GM12878 (cell line): Measurements from ENCODE around the gene GABRR1. TPM values are rescaled to one million over a fixed set of nuclear protein-coding genes. Genes with fewer than 3 reads are reported as not detected.
A peak's percentile ranks its signal among the peaks of the same experiment; 100 is the strongest.

Experiments
- ATAC-seq: fragments of 200-7000 bp; cut with Tn5 transposase; 3 replicates; pipeline ENCODE4 v1.9.1; 2020; ENCODE audit warnings: mild to moderate bottlenecking, moderate library complexity
- BruUV-seq: library from RNA; stranded (reverse); fragments of 400-500 nt; replicated peaks from 2 replicates; lab custom pipeline; 2021; lab: Mats Ljungman, UMichigan
- CTCF ChIA-PET: fragments of 300-600 bp; sonication (Branson Sonifier 250); formaldehyde crosslinking; extraction: SDS; loops from one replicate; lab custom pipeline; 2021; ENCODE audit warnings: inconsistent platforms; lab: Yijun Ruan, JAX
- POLR2A ChIA-PET: fragments of 350-600 bp; formaldehyde crosslinking; extraction: SDS; loops from one replicate; lab custom pipeline; 2021; ENCODE audit warnings: inconsistent platforms; lab: Charles Lee
- RAD21 ChIA-PET: fragments of 300-600 bp; sonication (Branson Sonifier 250); formaldehyde crosslinking; loops from one replicate; lab custom pipeline; 2023; ENCODE audit warnings: antibody characterized with exemption; ENCODE audit not compliant: unreplicated experiment; lab: Charles Lee
- SMC1A ChIA-PET: fragments of 300-600 bp; sonication (Branson Sonifier 250); formaldehyde crosslinking; loops from one replicate; lab custom pipeline; 2023; ENCODE audit not compliant: unreplicated experiment, uncharacterized antibody; lab: Charles Lee
- DNase-seq: peaks from one replicate; pipeline ENCODE4 v3.0.0-alpha.2; 2011; ENCODE audit warnings: low read depth, low spot score
- FAIRE-seq: peaks from 3 replicates; lab custom pipeline; 2011; peaks lifted over from hg19 to GRCh38; lab: Jason Lieb, UNC
- H2AFZ ChIP-seq: 2 replicates; pipeline ENCODE4 v1.6.0; 2011; ENCODE audit warnings: low read depth, low read length, control low read depth; ENCODE audit not compliant: control insufficient read depth
- H3K27ac ChIP-seq: 2 replicates; pipeline ENCODE4 v1.5.1; 2011; ENCODE audit warnings: control low read depth; ENCODE audit not compliant: control insufficient read depth, insufficient read depth
- H3K27me3 ChIP-seq, 2 experiments: replicated peaks in 1 of 2; 2 replicates each; pipeline versions ENCODE4 v1.6.0 to v1.6.1; 2011; ENCODE audit warnings: low read length in 1 of 2; ENCODE audit not compliant: control insufficient read depth in 2 of 2, insufficient read depth in 2 of 2
- H3K36me3 ChIP-seq, 2 experiments: 2 replicates each; pipeline ENCODE4 v1.5.1; 2011; ENCODE audit warnings: low read length in 1 of 2; ENCODE audit not compliant: control insufficient read depth in 2 of 2, insufficient read depth in 2 of 2
- H3K4me1 ChIP-seq: 2 replicates; pipeline ENCODE4 v1.6.1; 2011; ENCODE audit warnings: mild to moderate bottlenecking, low read length, moderate library complexity, mixed read lengths; ENCODE audit not compliant: control insufficient read depth, insufficient read depth
- H3K4me2 ChIP-seq: 2 replicates; pipeline ENCODE4 v1.6.0; 2011; ENCODE audit warnings: control low read depth; ENCODE audit not compliant: control insufficient read depth, insufficient read depth
- H3K4me3 ChIP-seq: fragments of 200-600 bp; sonication (generic); 2 replicates; pipeline ENCODE4 v1.5.1; 2016
- H3K79me2 ChIP-seq: 2 replicates; pipeline ENCODE4 v1.6.0; 2011; ENCODE audit warnings: low read length; ENCODE audit not compliant: control insufficient read depth, insufficient read depth
- H3K9ac ChIP-seq: 2 replicates; pipeline ENCODE4 v1.8.0; 2011; ENCODE audit warnings: low read length, control low read depth, mixed read lengths; ENCODE audit not compliant: control insufficient read depth, insufficient read depth
- H3K9me3 ChIP-seq: replicated peaks from 3 replicates; pipeline ENCODE4 v1.5.1; 2011; ENCODE audit warnings: mild to moderate bottlenecking, low read length; ENCODE audit not compliant: control insufficient read depth, insufficient read depth
- H4K20me1 ChIP-seq: 2 replicates; pipeline ENCODE4 v1.6.0; 2011; ENCODE audit not compliant: control insufficient read depth, insufficient read depth
- CEBPB ChIP-seq, 2 experiments: fragments of 150-350 bp in 1 of 2; IDR thresholded peaks; 2 replicates each; pipeline ENCODE4 v1.6.1; 2012 to 2014; ENCODE audit warnings: low read depth in 2 of 2, low read length in 2 of 2, borderline replicate concordance in 1 of 2, inconsistent platforms in 1 of 2
- IRF4 ChIP-seq: IDR thresholded peaks from 2 replicates; pipeline ENCODE4 v1.6.1; 2011; ENCODE audit warnings: low read depth, low read length
- JUNB ChIP-seq: IDR thresholded peaks from 2 replicates; pipeline ENCODE4 v1.6.1; 2016; ENCODE audit warnings: antibody characterized with exemption, mild to moderate bottlenecking
- NFYB ChIP-seq: IDR thresholded peaks from 2 replicates; pipeline ENCODE4 v1.6.1; 2011; ENCODE audit warnings: low read depth, mild to moderate bottlenecking, low read length, improper control_type of control experiment, moderate library complexity; ENCODE audit not compliant: insufficient read depth
- ZBED1 ChIP-seq: IDR thresholded peaks from 2 replicates; pipeline ENCODE4 v1.6.1; 2016; ENCODE audit warnings: borderline replicate concordance
- ZNF217 ChIP-seq: fragments of 450-650 bp; IDR thresholded peaks from 2 replicates; pipeline ENCODE4 v1.6.1; 2017; ENCODE audit warnings: antibody characterized with exemption, mild to moderate bottlenecking
- ZNF622 ChIP-seq: fragments of 450-650 bp; IDR thresholded peaks from 2 replicates; pipeline ENCODE4 v1.6.1; 2017; ENCODE audit warnings: mild to moderate bottlenecking, inconsistent platforms
- in situ Hi-C: fragments of 300-500 bp; cut with MboI; formaldehyde crosslinking; loops from 9 replicates; pipeline ENCODE4 v1.14.3; 2018; ENCODE audit warnings: mixed read lengths
- intact Hi-C: fragments of 100-400 bp; cut with micrococcal nuclease; formaldehyde crosslinking; loops from one replicate; pipeline ENCODE4 v1.14.2; 2022; ENCODE audit not compliant: unreplicated experiment
- polyA plus RNA-seq, 11 experiments: library from polyadenylated mRNA; depleted of rRNA in 4 of 11; unstranded in 6 of 11; stranded (reverse) in 5 of 11; fragments of >200 nt; fragmentation: Nextera tagmentation in 4 of 11; fragmentation: Illumina TruSeq in 1 of 11; extraction: Ambion mirVana in 4 of 11; extraction: Trizol in 1 of 11; gene quantifications; 1 replicate in 1 of 11; 2 replicates in 10 of 11; pipeline versions ENCODE4 v1.2.1 to v1.2.3, GENCODE V29; 2011 to 2016; ENCODE audit warnings: inconsistent platforms in 2 of 11, missing spikeins in 2 of 11, low read depth in 1 of 11
- total RNA-seq, 4 experiments: library from RNA; depleted of rRNA in 3 of 4; stranded (reverse); fragments of >200 nt in 3 of 4; fragmentation: Illumina TruSeq in 1 of 4; extraction: Trizol in 1 of 4; gene quantifications; 2 replicates each; pipeline versions ENCODE4 v1.2.1 to v1.2.3, GENCODE V29; 2013 to 2021
- TF ChIP-seq, protein P1 (sequence below): IDR thresholded peaks from 2 replicates; pipeline ENCODE4 v1.6.1; 2012; ENCODE audit warnings: low read depth, low read length, improper control_type of control experiment
- TF ChIP-seq, protein P2 (sequence below): IDR thresholded peaks from 2 replicates; pipeline ENCODE4 v1.6.1; 2012; ENCODE audit warnings: low read length, inconsistent platforms

GABRR1 gene
- total and polyA plus RNA-seq, 10 of the 15 experiments (the other 5 are each of a cell fraction or from before 2014, with no cell fraction given): not detected

DNA sequence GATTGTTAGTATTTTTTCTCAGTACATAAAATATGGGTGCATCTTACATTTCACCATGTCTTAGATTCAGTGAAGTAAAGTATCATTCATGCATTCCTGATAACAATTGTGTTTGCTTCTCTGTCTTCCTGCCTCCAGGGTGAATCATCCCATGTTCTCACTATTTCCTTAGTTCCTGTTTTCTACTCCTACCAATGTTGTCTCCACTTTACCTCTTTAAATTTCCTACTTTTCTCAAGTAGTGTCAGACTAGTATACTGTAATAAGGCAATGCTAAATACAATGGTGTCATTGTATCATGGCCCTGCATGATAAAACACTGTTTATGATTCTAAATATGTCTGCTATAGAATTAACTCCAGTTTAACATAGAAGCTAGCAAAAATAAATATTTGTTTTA, 37.4 kb upstream of the GABRR1 start:
- in situ Hi-C loops: no loop called here
- CTCF ChIA-PET: no interaction called here
- Histone ChIP-seq H3K79me2 (no peaks in the 10 kb centered on the region), H3K4me2 (no peak overlapping the region), H3K27me3 (no peaks in the 10 kb centered on the region), H2AFZ (no peak overlapping the region), H3K9me3 (no peaks in the 10 kb centered on the region), H4K20me1 (no peaks in the 10 kb centered on the region; the same call in 1 of the 2 replicates), H3K4me1 (peaks cover 8% of the 10 kb centered on the region), H3K4me3 (no peak overlapping the region), H3K27ac (no peak overlapping the region), H3K9ac (no peak overlapping the region), H3K36me3 (no peaks in the 10 kb centered on the region)
- SMC1A ChIA-PET: no interaction called here
- intact Hi-C loops: no loop called here
- ATAC-seq (no peak), FAIRE-seq (peak; percentile 13), DNase-seq (no peak)
- TF ChIP-seq ZNF622: no peak
- TF ChIP-seq CEBPB (IDR thresholded peaks at IDR 0.05; ENCODE audit: borderline replicate concordance in 1 of 2, low read depth in 2 of 2, low read length in 2 of 2): no peak
- TF ChIP-seq, protein P1, sequence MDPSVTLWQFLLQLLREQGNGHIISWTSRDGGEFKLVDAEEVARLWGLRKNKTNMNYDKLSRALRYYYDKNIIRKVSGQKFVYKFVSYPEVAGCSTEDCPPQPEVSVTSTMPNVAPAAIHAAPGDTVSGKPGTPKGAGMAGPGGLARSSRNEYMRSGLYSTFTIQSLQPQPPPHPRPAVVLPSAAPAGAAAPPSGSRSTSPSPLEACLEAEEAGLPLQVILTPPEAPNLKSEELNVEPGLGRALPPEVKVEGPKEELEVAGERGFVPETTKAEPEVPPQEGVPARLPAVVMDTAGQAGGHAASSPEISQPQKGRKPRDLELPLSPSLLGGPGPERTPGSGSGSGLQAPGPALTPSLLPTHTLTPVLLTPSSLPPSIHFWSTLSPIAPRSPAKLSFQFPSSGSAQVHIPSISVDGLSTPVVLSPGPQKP: no peak
- no peak for TF ChIP-seq JUNB
- no peak for TF ChIP-seq ZBED1
- TF ChIP-seq, protein P2, sequence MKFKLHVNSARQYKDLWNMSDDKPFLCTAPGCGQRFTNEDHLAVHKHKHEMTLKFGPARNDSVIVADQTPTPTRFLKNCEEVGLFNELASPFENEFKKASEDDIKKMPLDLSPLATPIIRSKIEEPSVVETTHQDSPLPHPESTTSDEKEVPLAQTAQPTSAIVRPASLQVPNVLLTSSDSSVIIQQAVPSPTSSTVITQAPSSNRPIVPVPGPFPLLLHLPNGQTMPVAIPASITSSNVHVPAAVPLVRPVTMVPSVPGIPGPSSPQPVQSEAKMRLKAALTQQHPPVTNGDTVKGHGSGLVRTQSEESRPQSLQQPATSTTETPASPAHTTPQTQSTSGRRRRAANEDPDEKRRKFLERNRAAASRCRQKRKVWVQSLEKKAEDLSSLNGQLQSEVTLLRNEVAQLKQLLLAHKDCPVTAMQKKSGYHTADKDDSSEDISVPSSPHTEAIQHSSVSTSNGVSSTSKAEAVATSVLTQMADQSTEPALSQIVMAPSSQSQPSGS: no peak
- TF ChIP-seq ZNF217: no peak
- no peak for TF ChIP-seq IRF4
- TF ChIP-seq NFYB: no peak
- POLR2A ChIA-PET: no interaction called here
- no TSS peak for BruUV-seq
- RAD21 ChIA-PET: no interaction called here
